Fibroblast of villous mesenchyme (primary cell): ENCODE results near the gene MBP. TPM values are rescaled to one million over a fixed set of nuclear protein-coding genes. Genes with fewer than 3 reads are reported as not detected.

Source experiments
- DNase-seq: peaks from one replicate; pipeline ENCODE4 v3.0.0-alpha.2; 2010; ENCODE audit warnings: low read depth
- H3K4me3 ChIP-seq: 2 replicates; pipeline ENCODE4 v1.5.1; 2011; ENCODE audit warnings: low read depth, mild to moderate bottlenecking, low read length
- total RNA-seq: library from RNA; depleted of rRNA; stranded (reverse); fragments of >200 nt; gene quantifications from 2 replicates; pipeline ENCODE4 v1.2.3, GENCODE V29; 2012
- TF ChIP-seq, protein P1 (sequence below): IDR thresholded peaks from 2 replicates; pipeline ENCODE4 v1.5.1; 2012; ENCODE audit warnings: low read depth, mild to moderate bottlenecking, low read length; ENCODE audit not compliant: insufficient read depth

Gene MBP
- total RNA-seq, 1 donor, result 3.9 TPM

DNA sequence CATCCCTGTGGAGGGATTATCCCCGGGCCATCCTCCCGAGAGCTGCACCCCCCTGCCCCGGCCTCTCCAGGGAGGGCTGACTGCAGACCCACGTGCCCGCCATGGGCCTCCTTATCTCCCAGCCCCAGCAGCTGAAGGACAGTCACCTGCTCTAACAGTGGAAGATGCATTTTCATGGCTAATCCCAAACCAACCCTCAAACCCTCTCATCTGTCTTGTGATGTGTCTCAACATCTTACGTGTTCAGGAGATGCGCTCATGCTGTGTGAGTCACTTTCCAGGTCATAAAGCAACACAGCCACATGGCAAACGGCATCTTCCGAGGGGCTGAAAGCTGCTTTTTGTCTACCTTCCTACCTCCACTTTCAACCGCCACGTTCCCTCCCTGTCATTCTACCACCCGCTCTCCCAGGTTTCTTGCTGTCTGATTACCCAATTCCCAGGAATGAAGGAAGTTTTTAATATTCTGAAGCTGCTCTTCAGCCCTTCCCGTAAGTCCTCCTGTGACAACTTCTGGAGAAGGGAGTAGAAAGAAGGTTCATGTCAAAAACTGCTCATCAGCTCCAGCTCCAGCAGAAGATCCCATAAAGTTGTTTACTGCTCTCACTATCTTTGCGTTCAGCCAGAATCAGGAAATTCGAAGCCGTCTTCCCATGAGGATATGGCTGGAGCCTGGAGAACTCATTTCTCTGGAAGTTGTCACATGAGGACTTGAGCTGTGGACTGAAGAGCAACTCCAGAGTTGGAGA is 54.5 kb downstream of the MBP start:
- no peak overlapping the region for H3K4me3 ChIP-seq
- DNase-seq, result peak; percentile 89
- TF ChIP-seq, protein P1, sequence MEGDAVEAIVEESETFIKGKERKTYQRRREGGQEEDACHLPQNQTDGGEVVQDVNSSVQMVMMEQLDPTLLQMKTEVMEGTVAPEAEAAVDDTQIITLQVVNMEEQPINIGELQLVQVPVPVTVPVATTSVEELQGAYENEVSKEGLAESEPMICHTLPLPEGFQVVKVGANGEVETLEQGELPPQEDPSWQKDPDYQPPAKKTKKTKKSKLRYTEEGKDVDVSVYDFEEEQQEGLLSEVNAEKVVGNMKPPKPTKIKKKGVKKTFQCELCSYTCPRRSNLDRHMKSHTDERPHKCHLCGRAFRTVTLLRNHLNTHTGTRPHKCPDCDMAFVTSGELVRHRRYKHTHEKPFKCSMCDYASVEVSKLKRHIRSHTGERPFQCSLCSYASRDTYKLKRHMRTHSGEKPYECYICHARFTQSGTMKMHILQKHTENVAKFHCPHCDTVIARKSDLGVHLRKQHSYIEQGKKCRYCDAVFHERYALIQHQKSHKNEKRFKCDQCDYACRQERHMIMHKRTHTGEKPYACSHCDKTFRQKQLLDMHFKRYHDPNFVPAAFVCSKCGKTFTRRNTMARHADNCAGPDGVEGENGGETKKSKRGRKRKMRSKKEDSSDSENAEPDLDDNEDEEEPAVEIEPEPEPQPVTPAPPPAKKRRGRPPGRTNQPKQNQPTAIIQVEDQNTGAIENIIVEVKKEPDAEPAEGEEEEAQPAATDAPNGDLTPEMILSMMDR, result no peak

DNA sequence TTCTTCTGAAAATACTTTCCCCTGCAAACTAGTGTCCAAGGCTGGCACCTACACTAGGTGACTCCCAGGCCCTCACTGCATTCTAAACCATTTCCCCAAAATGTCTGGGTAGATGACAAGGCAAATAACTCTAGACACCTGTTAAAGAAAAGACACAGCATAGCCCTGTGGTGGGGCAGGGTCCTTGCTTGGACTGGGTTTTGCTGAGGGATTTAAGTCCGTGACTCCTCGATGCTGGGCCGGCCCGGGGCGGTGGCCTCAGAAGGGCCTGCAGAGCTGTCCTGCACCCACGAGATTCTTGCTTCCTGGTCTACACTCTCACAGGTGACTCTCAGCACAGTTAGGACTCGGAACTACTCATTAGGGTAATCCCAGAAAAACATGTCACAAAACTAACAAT is 55.2 kb downstream of the MBP start:
- no peak for DNase-seq
- TF ChIP-seq, protein P1, result no peak
- no peak overlapping the region for H3K4me3 ChIP-seq

DNA sequence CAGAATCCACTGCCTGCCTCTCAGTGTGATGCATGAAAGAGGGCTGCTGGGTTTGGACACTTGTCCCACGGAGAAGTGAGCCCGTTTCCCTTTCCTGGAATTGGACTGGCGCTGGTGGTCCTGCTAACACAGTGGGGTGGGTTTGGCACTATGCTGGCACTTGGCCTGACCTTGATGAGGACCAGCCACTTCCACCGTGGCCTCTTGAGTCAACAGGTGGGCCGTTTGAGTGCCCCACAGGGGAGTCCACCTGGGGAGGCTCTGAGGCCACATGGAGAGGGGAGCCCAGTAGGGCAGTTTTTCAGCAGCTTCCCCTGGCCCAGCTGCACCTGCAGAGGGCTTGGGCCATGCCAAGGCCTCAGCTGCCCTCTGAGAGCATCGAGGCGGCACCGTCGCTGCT is 56.5 kb downstream of the MBP start:
- TF ChIP-seq, protein P1, result no peak
- no peak for DNase-seq
- no peak overlapping the region for H3K4me3 ChIP-seq

DNA sequence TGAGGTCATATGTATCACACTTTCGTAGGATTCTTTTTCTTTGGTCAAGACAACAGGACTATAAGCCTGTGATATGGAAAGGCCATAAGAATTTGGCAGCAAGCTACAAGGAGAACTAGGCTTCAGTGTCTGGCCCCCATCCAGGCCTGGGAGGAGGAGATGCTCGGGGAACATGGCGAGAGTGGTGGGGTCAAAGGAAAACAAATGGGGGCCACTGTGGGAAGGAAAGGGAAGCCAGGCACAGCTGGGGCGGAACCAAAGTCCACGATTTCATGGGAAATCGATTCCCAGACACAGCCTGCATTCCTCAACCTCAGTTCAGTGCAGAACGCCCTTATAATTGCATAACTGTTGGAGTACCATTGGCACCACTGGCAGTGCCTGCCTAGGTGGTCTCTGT is 58.2 kb downstream of the MBP start:
- no peak overlapping the region for H3K4me3 ChIP-seq
- TF ChIP-seq, protein P1, result no peak
- no peak for DNase-seq

DNA sequence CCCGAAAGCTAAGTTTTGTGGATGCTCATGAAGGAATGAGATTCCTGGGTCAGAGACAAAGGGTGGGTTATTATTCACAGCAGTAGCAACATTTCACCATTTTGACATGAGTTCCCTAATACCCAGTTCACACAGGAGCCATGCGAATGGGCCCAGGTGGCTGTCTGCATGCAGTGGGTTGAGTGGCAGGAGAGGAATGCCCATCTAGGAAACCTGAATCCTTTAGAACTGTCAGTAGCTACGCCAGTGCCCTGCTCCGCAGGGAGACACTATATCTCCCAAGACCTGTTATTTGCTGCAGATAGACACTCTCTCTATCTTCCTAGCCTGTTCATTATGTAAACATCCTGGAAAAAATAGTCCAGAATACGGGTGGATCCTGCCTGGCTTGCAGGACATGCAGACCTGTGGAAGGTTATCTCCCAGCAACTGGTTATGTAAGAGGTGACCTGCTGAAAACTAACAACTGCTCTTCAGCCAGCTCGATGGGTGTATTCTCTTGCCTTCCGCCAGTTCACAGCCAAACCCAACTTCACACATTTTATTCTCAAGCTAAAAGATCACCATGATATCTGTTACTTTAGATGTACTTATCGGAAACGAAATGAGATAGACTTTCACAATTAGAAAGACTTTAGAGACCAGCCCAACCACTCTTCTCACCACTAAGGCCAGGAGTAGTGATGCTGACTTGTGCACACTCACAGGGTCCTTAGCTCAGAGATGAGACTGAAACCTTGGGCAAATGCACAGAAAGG is 59.1 kb downstream of the MBP start:
- H3K4me3 ChIP-seq, result no peak overlapping the region
- no peak for DNase-seq
- TF ChIP-seq, protein P1, result no peak

DNA sequence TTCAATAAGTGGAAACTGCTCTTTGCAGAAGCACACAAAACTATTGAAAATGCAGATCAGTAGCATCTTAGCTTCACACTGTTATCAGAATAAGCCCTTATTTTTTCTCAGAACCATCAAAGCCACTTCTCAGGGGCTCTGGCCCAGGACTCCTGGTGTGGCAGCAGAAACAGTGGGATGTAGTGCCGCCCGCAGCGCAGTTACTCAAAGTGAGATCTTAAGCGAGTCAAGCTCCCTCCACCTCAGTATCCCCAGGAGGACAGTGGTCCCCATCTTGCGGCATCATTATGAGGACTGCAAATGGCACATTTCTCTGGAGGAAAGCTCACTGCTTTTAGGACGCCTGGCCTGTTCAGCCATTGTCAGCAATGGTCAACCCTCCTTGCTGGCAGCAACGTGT is 60.0 kb downstream of the MBP start:
- no peak for DNase-seq
- TF ChIP-seq, protein P1, result no peak

More for the DNA sequence above, 60.0 kb downstream of the MBP start:
- H3K4me3 ChIP-seq, result no peak overlapping the region
